Measurements from ENCODE around the gene DHRS12. TPM values are rescaled to one million over a fixed set of nuclear protein-coding genes. Genes with fewer than 3 reads are reported as not detected.

The DHRS12 gene
- total RNA-seq, 1 experiment from 2014 or later: 14.1 TPM

GRCh38 chr13:51764184-51765141, 39.5 kb downstream of the DHRS12 start:
- Histone ChIP-seq H3K4me3 (ENCODE audit: low read depth, low read length) (no peak overlapping the region), H3K36me3 (ENCODE audit: control insufficient read depth, insufficient read depth, low read length) (no peaks in the 10 kb centered on the region), H3K27me3 (replicated peaks; ENCODE audit: control insufficient read depth, insufficient read depth, low read length) (no peaks in the 10 kb centered on the region), H3K4me1 (peaks cover 5% of the 10 kb centered on the region), H3K9me3 (no peaks in the 10 kb centered on the region)
- POLR2A ChIA-PET: interaction anchor here (1.1 kb wide), 1 partner anchor 311 kb away, joined by 3 read pairs; no protein-coding TSS in a partner anchor
- no peak for TF ChIP-seq CTCF (IDR thresholded peaks at IDR 0.05; ENCODE audit: insufficient read depth in 1 of 2, low read depth in 1 of 2, low read length in 1 of 2, severe bottlenecking in 1 of 2, unreplicated experiment in 1 of 2)
- Mint-ChIP-seq H3K36me3 (ENCODE audit: insufficient read depth, unreplicated experiment) (peaks cover 12% of the 10 kb centered on the region), H3K4me1 (ENCODE audit: low read depth, unreplicated experiment) (peaks cover 7% of the 10 kb centered on the region), H3K9me3 (ENCODE audit: unreplicated experiment) (no peaks in the 10 kb centered on the region), H3K27ac (ENCODE audit: unreplicated experiment) (peak overlapping the region; percentile 18), H3K4me3 (ENCODE audit: unreplicated experiment) (no peak overlapping the region), H3K27me3 (ENCODE audit: insufficient read depth, unreplicated experiment) (no peaks in the 10 kb centered on the region)
- BruUV-seq (replicated peaks): no TSS peak
- CTCF ChIA-PET: interaction anchor here (0.6 to 1.0 kb wide), 2 partner anchors 319 to 330 kb away, joined by 3 read pairs; no protein-coding TSS in a partner anchor
- no peak for DNase-seq
- intact Hi-C loops (cut with micrococcal nuclease; ENCODE audit: unreplicated experiment): no loop called here

GRCh38 chr13:51763486-51763885, 40.5 kb downstream of the DHRS12 start:
- Histone ChIP-seq H3K36me3 (ENCODE audit: control insufficient read depth, insufficient read depth, low read length) (no peaks in the 10 kb centered on the region), H3K4me3 (ENCODE audit: low read depth, low read length) (no peak overlapping the region), H3K4me1 (peaks cover 5% of the 10 kb centered on the region), H3K27me3 (replicated peaks; ENCODE audit: control insufficient read depth, insufficient read depth, low read length) (no peaks in the 10 kb centered on the region), H3K9me3 (no peaks in the 10 kb centered on the region)
- Mint-ChIP-seq H3K27me3 (ENCODE audit: insufficient read depth, unreplicated experiment) (no peaks in the 10 kb centered on the region), H3K36me3 (ENCODE audit: insufficient read depth, unreplicated experiment) (peaks cover 11% of the 10 kb centered on the region), H3K4me1 (ENCODE audit: low read depth, unreplicated experiment) (peaks cover 7% of the 10 kb centered on the region), H3K27ac (ENCODE audit: unreplicated experiment) (no peak overlapping the region), H3K4me3 (ENCODE audit: unreplicated experiment) (no peak overlapping the region), H3K9me3 (ENCODE audit: unreplicated experiment) (no peaks in the 10 kb centered on the region)
- intact Hi-C loops (cut with micrococcal nuclease; ENCODE audit: unreplicated experiment): no loop called here
- BruUV-seq (replicated peaks): no TSS peak
- no peak for DNase-seq
- CTCF ChIA-PET: interaction anchor here (0.6 kb wide), 1 partner anchor 318 kb away, joined by 3 read pairs; no protein-coding TSS in a partner anchor
- no peak for TF ChIP-seq CTCF (IDR thresholded peaks at IDR 0.05; ENCODE audit: insufficient read depth in 1 of 2, low read depth in 1 of 2, low read length in 1 of 2, severe bottlenecking in 1 of 2, unreplicated experiment in 1 of 2)
- POLR2A ChIA-PET: interaction anchor here (1.1 kb wide), 1 partner anchor 310 kb away, joined by 3 read pairs; no protein-coding TSS in a partner anchor

DNA sequence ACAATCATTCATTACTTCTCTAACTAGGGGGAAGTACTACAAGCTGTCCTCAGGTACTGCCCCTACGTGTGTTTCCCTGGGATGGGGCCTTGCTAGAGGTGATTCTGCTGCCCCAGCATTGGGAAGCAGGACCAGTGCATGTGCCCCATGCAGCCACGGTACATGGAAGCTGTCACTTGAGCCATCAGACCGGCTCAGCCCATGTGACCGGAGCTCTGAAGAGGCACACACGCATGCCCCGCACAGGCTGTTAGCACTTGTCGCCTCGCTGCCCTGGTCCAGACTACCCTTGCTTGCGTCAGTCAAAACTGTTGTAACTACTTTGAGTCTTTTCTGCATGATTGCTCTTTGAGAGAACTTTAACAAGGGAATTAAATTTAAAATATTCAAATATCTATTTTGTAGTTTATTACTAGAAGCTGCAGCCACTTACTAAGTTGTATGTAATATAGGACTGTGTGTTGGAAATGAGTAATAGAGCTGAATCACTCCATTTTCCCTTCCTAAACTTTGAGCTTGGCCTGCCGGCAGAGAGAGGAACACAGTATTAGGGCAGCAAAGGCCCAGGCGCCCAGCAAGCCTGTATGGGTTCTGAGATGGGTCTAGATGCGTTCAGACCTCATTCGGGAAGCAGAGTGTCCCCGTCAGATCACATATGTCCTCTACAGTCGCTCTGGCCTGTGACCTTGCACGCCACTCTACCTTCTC, 42.2 kb downstream of the DHRS12 start:
- Histone ChIP-seq H3K27me3 (replicated peaks; ENCODE audit: control insufficient read depth, insufficient read depth, low read length) (no peaks in the 10 kb centered on the region), H3K4me3 (ENCODE audit: low read depth, low read length) (no peak overlapping the region), H3K36me3 (ENCODE audit: control insufficient read depth, insufficient read depth, low read length) (no peaks in the 10 kb centered on the region), H3K4me1 (peaks cover 5% of the 10 kb centered on the region), H3K9me3 (no peaks in the 10 kb centered on the region)
- peaks cover 7% of the 10 kb centered on the region for H3K4me1 Mint-ChIP-seq (ENCODE audit: low read depth, unreplicated experiment)
- no peaks in the 10 kb centered on the region for H3K9me3 Mint-ChIP-seq (ENCODE audit: unreplicated experiment)
- H3K27me3 Mint-ChIP-seq (ENCODE audit: insufficient read depth, unreplicated experiment): no peaks in the 10 kb centered on the region
- no peak overlapping the region for H3K27ac Mint-ChIP-seq (ENCODE audit: unreplicated experiment)
- H3K4me3 Mint-ChIP-seq (ENCODE audit: unreplicated experiment): no peak overlapping the region
- no TSS peak for BruUV-seq (replicated peaks)
- H3K36me3 Mint-ChIP-seq (ENCODE audit: insufficient read depth, unreplicated experiment): peaks cover 6% of the 10 kb centered on the region
- no peak for DNase-seq
- CTCF ChIA-PET: no interaction called here
- POLR2A ChIA-PET: no interaction called here
- intact Hi-C loops (cut with micrococcal nuclease; ENCODE audit: unreplicated experiment): no loop called here
- no peak for TF ChIP-seq CTCF (IDR thresholded peaks at IDR 0.05; ENCODE audit: insufficient read depth in 1 of 2, low read depth in 1 of 2, low read length in 1 of 2, severe bottlenecking in 1 of 2, unreplicated experiment in 1 of 2)

Measured in Caco-2 (cell line).